ENCODE results near the gene SLC16A6.

- no peak for TF ChIP-seq POLR2A (IDR thresholded peaks at IDR 0.05; ENCODE audit: low read depth, low read length)
- TF ChIP-seq POLR2AphosphoS5 (IDR thresholded peaks at IDR 0.05; ENCODE audit: low read depth, low read length): no peak
Observed at GRCh38 chr17:68294617-68295016, 3.7 kb upstream of the SLC16A6 start.

Measured in GM12892 (cell line).